ENCODE results near the gene CD99.

- TF ChIP-seq CTCF (IDR thresholded peaks at IDR 0.05 in 4 of 5, conservative IDR thresholded peaks at IDR 0.05 in 1 of 5) (no peak), POLR2A (IDR thresholded peaks at IDR 0.05) (no peak)
Observed at GRCh38 chrX:2788980-2789379, 97.9 kb downstream of the CD99 start.

All from gastrocnemius medialis (tissue), 4 donors.